Measurements from ENCODE around the gene GLYAT. TPM values are rescaled to one million over a fixed set of nuclear protein-coding genes. Genes with fewer than 3 reads are reported as not detected.

GLYAT gene
- total RNA-seq, 4 donors from 2014 or later, result 0.67 to 1.1 TPM; not detected in 2

GRCh38 chr11:58763120-58763490 is 31.4 kb upstream of the GLYAT start:
- ATAC-seq, result no peak
- TF ChIP-seq POLR2AphosphoS5 (IDR thresholded peaks at IDR 0.05) (no peak), POLR2A (IDR thresholded peaks at IDR 0.05) (no peak), CTCF (IDR thresholded peaks at IDR 0.05) (no peak), EP300 (IDR thresholded peaks at IDR 0.05) (no peak)
- Histone ChIP-seq H3K27me3 (no peaks in the 10 kb centered on the region), H3K9me3 (no peaks in the 10 kb centered on the region), H3K4me3 (no peak overlapping the region), H3K4me1 (no peaks in the 10 kb centered on the region), H3K36me3 (no peaks in the 10 kb centered on the region), H3K27ac (no peak overlapping the region)
- 67 to 82% methylated on average over 1 of the region's 1 CpG for WGBS, 2 donors (ENCODE audit: low coverage in 1 of 2)

- WGBS, 2 donors (ENCODE audit: low coverage in 1 of 2), result 61 to 73% methylated on average over 3 to 6 of the region's 6 CpGs
- H3K4me3 ChIP-seq, result no peak overlapping the region
- H3K27ac ChIP-seq, result no peak overlapping the region
- no peaks in the 10 kb centered on the region for H3K4me1 ChIP-seq
- H3K9me3 ChIP-seq, result no peaks in the 10 kb centered on the region
- no peak for TF ChIP-seq EP300 (IDR thresholded peaks at IDR 0.05)
- no peak for TF ChIP-seq CTCF (IDR thresholded peaks at IDR 0.05)
- TF ChIP-seq POLR2AphosphoS5 (IDR thresholded peaks at IDR 0.05), result no peak
- no peak for TF ChIP-seq POLR2A (IDR thresholded peaks at IDR 0.05)
- ATAC-seq, result no peak
- no peaks in the 10 kb centered on the region for H3K36me3 ChIP-seq
- no peaks in the 10 kb centered on the region for H3K27me3 ChIP-seq
Measured at GRCh38 chr11:58762284-58763119, 30.8 kb upstream of the GLYAT start.

GRCh38 chr11:58757439-58757838 is 25.7 kb upstream of the GLYAT start:
- TF ChIP-seq POLR2A (IDR thresholded peaks at IDR 0.05) (no peak), EP300 (IDR thresholded peaks at IDR 0.05) (no peak), POLR2AphosphoS5 (IDR thresholded peaks at IDR 0.05) (no peak), CTCF (IDR thresholded peaks at IDR 0.05) (no peak)
- Histone ChIP-seq H3K27me3 (no peaks in the 10 kb centered on the region), H3K36me3 (no peaks in the 10 kb centered on the region), H3K4me1 (no peaks in the 10 kb centered on the region), H3K9me3 (no peaks in the 10 kb centered on the region), H3K4me3 (no peak overlapping the region), H3K27ac (no peak overlapping the region)
- ATAC-seq, result no peak

GRCh38 chr11:58745705-58746364 is 14.1 kb upstream of the GLYAT start:
- no peak for ATAC-seq
- no peaks in the 10 kb centered on the region for H3K4me1 ChIP-seq
- H3K27me3 ChIP-seq, result peaks cover 6% of the 10 kb centered on the region
- H3K36me3 ChIP-seq, result no peaks in the 10 kb centered on the region
- WGBS, 2 donors (ENCODE audit: low coverage in 1 of 2), result 40 to 77% methylated on average over 1 to 5 of the region's 5 CpGs
- no peak overlapping the region for H3K4me3 ChIP-seq
- H3K27ac ChIP-seq, result no peak overlapping the region
- peaks cover 0 to 25% (median 0%) of the 10 kb centered on the region in 3 donors for H3K9me3 ChIP-seq
- TF ChIP-seq POLR2AphosphoS5 (IDR thresholded peaks at IDR 0.05), result no peak

GRCh38 chr11:58744988-58745704 is 13.4 kb upstream of the GLYAT start:
- no peaks in the 10 kb centered on the region for H3K36me3 ChIP-seq
- no peak for ATAC-seq
- peaks cover 0 to 31% (median 0%) of the 10 kb centered on the region in 3 donors for H3K9me3 ChIP-seq
- no peaks in the 10 kb centered on the region for H3K4me1 ChIP-seq
- H3K27me3 ChIP-seq, result peaks cover 12% of the 10 kb centered on the region
- H3K4me3 ChIP-seq, result no peak overlapping the region
- H3K27ac ChIP-seq, result no peak overlapping the region
- TF ChIP-seq EP300 (IDR thresholded peaks at IDR 0.05) (no peak), POLR2A (IDR thresholded peaks at IDR 0.05) (no peak), POLR2AphosphoS5 (IDR thresholded peaks at IDR 0.05) (no peak), CTCF (IDR thresholded peaks at IDR 0.05) (no peak)

Data from gastroesophageal sphincter (tissue), 4 donors.